Adrenal gland (tissue), 5 donors: Measurements from ENCODE around the gene HRG.

Experiments used
- CTCF ChIP-seq, 6 experiments: fragments of 450-650 bp in 4 of 6; fragments of 200-600 bp in 2 of 6; sonication (generic) in 1 of 6; IDR thresholded peaks; 1 replicate in 5 of 6; 2 replicates in 1 of 6; pipeline versions ENCODE4 v1.5.1 to v1.8.0; 2016 to 2021; ENCODE audit warnings: antibody characterized with exemption in 6 of 6, mild to moderate bottlenecking in 2 of 6, moderate library complexity in 1 of 6
- POLR2A ChIP-seq, 2 donors: fragments of 450-650 bp; IDR thresholded peaks; one replicate each; pipeline ENCODE4 v1.6.1; 2017; ENCODE audit warnings: antibody characterized with exemption in 2 of 2, mild to moderate bottlenecking in 2 of 2, moderate library complexity in 1 of 2
- donor health status: DM: no; HTN: no; CAD: no.

- TF ChIP-seq CTCF (IDR thresholded peaks at IDR 0.05) (no peak), POLR2A (IDR thresholded peaks at IDR 0.05) (no peak)
Observed at GRCh38 chr3:186719945-186720739, 54.3 kb downstream of the HRG start.
